ENCODE results near the gene KIAA1671. TPM values are rescaled to one million over a fixed set of nuclear protein-coding genes. Genes with fewer than 3 reads are reported as not detected.

KIAA1671 gene
- polyA plus RNA-seq, 1 donor from 2014 or later, result 3.0 TPM

DNA sequence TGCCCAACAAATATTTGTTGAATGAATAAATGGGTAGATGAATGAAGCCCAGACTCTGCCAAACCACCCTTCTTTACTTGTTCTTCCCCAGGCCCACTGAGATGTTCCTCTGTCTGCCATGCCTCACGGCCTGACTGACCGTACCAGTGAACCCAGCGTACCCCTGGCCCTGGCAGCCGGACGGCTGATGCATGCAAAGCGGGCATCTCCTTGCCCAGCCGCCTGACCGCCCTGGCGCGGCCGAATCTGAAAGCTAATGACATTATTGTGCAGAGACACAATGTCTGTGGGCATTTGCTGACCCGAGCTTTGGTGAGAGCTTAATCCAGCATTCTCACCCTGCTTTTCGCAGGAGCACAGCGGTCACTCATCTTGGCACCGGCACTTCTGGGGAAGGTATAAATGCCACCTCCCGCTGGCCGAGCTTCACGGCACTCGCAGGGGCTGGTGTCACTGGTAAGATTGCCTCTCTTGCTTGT, 266.7 kb downstream of the KIAA1671 start, which contains the start of gene CRYBB2:
Gene CRYBB2 (plus strand): TSS at position 429 of the 479 bp plus-strand sequence. CDS start 1,791 bp downstream, outside the sequence.
- Histone ChIP-seq H3K36me3 (ENCODE audit: insufficient read depth, low read length) (no peaks in the 10 kb centered on the region), H3K9me2 (ENCODE audit: insufficient read depth, low read length) (no peaks in the 10 kb centered on the region), H4K20me1 (ENCODE audit: insufficient read depth) (no peaks in the 10 kb centered on the region), H3F3A (ENCODE audit: insufficient read depth, low read length, poor library complexity, severe bottlenecking) (no peaks in the 10 kb centered on the region), H2AFZ (ENCODE audit: low read depth, low read length) (no peak within 1 kb of the TSS), H3K79me2 (replicated peaks; ENCODE audit: insufficient read depth, low read length) (no peaks in the 10 kb centered on the region), H3K9ac (ENCODE audit: low read length) (no peak within 1 kb of the TSS), H3K4me2 (ENCODE audit: low read length) (no peak within 1 kb of the TSS), H3K4me3 (ENCODE audit: low read length) (no peak within 1 kb of the TSS), H3K9me3 (ENCODE audit: low read length) (no peaks in the 10 kb centered on the region), H3K27me3 (ENCODE audit: insufficient read depth, low read depth, low read length) (no peaks in the 10 kb centered on the region), H3K27ac (ENCODE audit: low read length) (no peak within 1 kb of the TSS)
- TF ChIP-seq MXI1 (conservative IDR thresholded peaks at IDR 0.05; ENCODE audit: poor library complexity, severe bottlenecking), result no peak
- TF ChIP-seq TAF1 (IDR thresholded peaks at IDR 0.05; ENCODE audit: low read depth), result no peak
- TF ChIP-seq RAD21 (conservative IDR thresholded peaks at IDR 0.05), result no peak
- no peak for TF ChIP-seq EZH2 (IDR thresholded peaks at IDR 0.05; ENCODE audit: borderline replicate concordance, insufficient read depth, low read length, poor library complexity, severe bottlenecking)
- TF ChIP-seq SMC3 (conservative IDR thresholded peaks at IDR 0.05; ENCODE audit: poor library complexity), result no peak
- TF ChIP-seq CTCF (IDR thresholded peaks at IDR 0.05; ENCODE audit: poor library complexity, severe bottlenecking), result no peak
- no peak for TF ChIP-seq POLR2AphosphoS5 (IDR thresholded peaks at IDR 0.05)
- TF ChIP-seq, protein P1, sequence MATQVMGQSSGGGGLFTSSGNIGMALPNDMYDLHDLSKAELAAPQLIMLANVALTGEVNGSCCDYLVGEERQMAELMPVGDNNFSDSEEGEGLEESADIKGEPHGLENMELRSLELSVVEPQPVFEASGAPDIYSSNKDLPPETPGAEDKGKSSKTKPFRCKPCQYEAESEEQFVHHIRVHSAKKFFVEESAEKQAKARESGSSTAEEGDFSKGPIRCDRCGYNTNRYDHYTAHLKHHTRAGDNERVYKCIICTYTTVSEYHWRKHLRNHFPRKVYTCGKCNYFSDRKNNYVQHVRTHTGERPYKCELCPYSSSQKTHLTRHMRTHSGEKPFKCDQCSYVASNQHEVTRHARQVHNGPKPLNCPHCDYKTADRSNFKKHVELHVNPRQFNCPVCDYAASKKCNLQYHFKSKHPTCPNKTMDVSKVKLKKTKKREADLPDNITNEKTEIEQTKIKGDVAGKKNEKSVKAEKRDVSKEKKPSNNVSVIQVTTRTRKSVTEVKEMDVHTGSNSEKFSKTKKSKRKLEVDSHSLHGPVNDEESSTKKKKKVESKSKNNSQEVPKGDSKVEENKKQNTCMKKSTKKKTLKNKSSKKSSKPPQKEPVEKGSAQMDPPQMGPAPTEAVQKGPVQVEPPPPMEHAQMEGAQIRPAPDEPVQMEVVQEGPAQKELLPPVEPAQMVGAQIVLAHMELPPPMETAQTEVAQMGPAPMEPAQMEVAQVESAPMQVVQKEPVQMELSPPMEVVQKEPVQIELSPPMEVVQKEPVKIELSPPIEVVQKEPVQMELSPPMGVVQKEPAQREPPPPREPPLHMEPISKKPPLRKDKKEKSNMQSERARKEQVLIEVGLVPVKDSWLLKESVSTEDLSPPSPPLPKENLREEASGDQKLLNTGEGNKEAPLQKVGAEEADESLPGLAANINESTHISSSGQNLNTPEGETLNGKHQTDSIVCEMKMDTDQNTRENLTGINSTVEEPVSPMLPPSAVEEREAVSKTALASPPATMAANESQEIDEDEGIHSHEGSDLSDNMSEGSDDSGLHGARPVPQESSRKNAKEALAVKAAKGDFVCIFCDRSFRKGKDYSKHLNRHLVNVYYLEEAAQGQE (IDR thresholded peaks at IDR 0.05; ENCODE audit: borderline replicate concordance), result no peak
- no peak for TF ChIP-seq EP300 (conservative IDR thresholded peaks at IDR 0.05; ENCODE audit: poor library complexity, severe bottlenecking)

GRCh38 chr22:25219948-25220442, 267.5 kb downstream of the KIAA1671 start:
- no peak overlapping the region for H3K4me3 ChIP-seq (ENCODE audit: low read length)
- no peaks in the 10 kb centered on the region for H3K79me2 ChIP-seq (replicated peaks; ENCODE audit: insufficient read depth, low read length)
- no peaks in the 10 kb centered on the region for H3K36me3 ChIP-seq (ENCODE audit: insufficient read depth, low read length)
- TF ChIP-seq SMC3 (conservative IDR thresholded peaks at IDR 0.05; ENCODE audit: poor library complexity), result no peak
- no peak for TF ChIP-seq MXI1 (conservative IDR thresholded peaks at IDR 0.05; ENCODE audit: poor library complexity, severe bottlenecking)
- no peak for TF ChIP-seq TAF1 (IDR thresholded peaks at IDR 0.05; ENCODE audit: low read depth)
- no peak for TF ChIP-seq CTCF (IDR thresholded peaks at IDR 0.05; ENCODE audit: poor library complexity, severe bottlenecking)
- no peak overlapping the region for H3K27ac ChIP-seq (ENCODE audit: low read length)
- H3K9me3 ChIP-seq (ENCODE audit: low read length), result no peaks in the 10 kb centered on the region
- H2AFZ ChIP-seq (ENCODE audit: low read depth, low read length), result no peak overlapping the region
- no peaks in the 10 kb centered on the region for H4K20me1 ChIP-seq (ENCODE audit: insufficient read depth)
- H3F3A ChIP-seq (ENCODE audit: insufficient read depth, low read length, poor library complexity, severe bottlenecking), result no peaks in the 10 kb centered on the region
- no peak overlapping the region for H3K4me2 ChIP-seq (ENCODE audit: low read length)
- no peak overlapping the region for H3K9ac ChIP-seq (ENCODE audit: low read length)
- no peaks in the 10 kb centered on the region for H3K9me2 ChIP-seq (ENCODE audit: insufficient read depth, low read length)
- no peaks in the 10 kb centered on the region for H3K27me3 ChIP-seq (ENCODE audit: insufficient read depth, low read depth, low read length)
